NCI-H1417 (cell line): ENCODE results near the gene SUMO4.
"Not testable (repeated sequence)": the region's sequence is repeated elsewhere in the genome, so short reads cannot be mapped to it uniquely, and the experiment has no call there.

Experiments
- DNase-seq, 3 experiments: peaks; one replicate each; lab custom pipeline; 2025; lab: John Stamatoyannopoulos, UW

SUMO4 gene

DNA sequence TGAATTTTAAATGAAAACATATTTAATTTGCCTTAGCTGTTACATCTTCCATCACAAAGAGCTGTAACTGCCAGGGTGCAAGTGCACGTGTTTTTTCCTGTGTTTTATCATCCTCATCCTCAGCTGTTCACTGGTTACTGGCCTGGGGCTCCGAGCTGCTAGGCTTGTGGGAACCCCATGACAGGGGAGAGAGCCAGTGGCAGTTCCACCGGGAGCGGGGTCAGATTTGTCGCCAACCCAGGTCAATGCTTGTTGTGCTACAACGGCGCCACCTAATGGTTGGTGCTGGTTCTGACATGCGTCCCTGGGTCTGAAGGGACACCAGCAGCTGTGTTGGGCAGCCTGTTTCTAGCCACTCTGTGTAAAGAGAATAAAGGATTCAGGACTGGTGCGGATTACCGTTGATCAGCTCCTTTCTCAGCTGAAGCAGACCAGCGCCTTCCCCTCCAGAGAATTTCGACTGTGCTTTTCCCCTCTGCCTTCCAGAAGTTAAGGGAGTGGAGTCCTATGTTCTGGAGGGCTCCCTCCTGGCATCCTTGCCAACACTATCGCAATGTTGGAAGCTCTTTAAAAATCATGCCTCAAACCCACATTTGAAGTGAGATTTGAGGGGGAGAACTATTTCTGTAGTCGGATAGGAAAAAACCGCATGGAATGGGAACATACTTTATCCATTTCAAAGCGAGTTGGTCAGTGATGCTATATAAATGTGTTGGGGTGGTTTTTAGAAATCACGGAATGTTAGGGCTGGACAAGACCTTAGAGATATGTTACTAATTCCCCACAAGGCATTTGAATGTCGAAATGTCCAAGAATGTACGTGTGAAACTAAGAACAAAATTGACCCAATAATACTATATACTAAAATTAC is 32.1 kb downstream of the SUMO4 start:
- peak; percentile 82 to 94 (median 86) for DNase-seq

DNA sequence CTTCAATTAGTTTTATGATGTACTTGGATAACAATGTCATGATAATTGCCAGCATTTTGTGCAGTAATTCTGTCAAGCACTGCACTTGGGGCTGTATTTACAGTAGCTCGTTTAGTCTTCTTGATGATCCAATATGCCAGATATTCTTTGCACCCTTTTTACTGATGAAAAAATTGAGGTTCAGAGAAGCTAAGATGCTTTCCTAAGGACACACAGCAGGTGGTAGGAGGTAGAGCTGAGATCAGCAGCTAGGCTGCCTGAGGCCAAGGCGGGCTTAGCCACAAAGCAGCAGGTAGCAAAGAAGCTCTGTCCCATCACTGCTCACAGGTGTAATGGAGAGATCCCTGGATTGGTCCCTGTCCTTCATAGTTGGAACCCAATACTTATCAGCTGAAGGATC is 33.3 kb downstream of the SUMO4 start:
- DNase-seq = peak in 1 of 3 experiments; percentile 39

DNA sequence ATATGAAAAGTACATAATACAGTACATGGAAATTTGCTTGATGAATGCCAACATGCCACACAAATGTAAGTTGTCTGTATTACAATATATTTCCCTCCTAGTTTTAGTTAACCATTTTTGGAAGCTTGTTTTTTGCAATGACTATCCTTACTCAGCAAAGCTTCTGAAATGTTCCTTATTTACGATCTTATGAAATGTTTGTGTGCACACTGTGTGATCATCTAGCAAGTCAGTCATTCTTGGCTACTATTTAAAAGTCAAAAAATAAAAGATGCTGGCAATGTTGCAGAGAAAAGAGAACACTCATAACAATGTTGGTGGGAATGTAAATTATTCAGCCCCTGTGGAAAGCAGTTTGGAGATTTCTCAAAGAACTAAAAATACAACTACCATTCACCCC is 33.8 kb downstream of the SUMO4 start:
- no peak for DNase-seq

DNA sequence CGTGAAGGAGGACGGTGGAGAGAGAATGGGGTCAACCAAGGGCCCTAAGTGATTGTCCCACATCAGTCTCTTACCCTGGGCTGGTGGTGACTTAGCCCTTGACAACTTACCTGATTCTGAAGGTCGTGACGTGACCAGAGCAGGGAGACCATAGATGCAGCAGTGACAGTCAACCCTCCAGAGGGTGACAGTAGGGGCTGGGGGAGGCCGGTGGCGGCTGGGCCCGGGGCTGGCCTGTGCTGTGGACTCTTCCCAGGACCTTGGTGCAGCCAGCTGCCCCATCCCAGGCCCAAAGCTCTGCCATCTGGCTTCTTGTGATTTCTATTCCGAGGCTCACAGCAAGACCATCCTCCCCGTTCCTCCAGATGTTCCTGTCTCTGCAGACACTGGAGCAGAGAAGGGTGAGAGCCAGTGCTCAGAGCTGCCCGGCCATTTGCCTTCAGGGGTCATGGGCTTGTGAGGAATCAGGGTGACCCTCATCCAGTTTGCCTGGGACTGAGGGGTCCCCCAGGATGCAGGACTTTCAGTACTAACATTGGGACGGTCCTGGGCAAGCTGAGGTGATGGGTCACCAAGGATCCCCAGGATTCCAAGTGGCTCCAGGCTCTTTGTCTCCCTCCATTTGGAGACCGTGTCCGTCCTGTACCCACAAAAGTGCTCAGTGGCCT is 36.0 kb downstream of the SUMO4 start:
- no peak for DNase-seq

DNA sequence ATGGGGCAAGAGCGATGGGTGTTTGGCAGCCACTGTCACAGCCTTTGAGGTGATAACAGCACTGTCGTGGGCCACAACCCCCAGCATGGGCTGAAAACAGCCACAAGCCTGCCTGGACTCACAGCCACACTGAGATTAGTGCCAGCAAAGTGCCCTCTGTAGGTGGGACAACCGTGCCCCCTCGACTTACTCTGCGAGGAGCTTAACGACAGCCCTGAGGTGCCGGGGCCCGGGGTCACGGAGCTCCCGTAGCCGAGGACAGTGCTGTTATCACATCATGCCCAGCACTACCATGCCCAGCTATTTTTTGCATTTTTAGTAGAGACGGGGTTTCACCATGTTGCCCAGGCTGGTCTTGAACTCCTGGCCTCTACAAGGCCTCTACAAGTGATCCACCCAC is 36.6 kb downstream of the SUMO4 start:
- no peak for DNase-seq

DNA sequence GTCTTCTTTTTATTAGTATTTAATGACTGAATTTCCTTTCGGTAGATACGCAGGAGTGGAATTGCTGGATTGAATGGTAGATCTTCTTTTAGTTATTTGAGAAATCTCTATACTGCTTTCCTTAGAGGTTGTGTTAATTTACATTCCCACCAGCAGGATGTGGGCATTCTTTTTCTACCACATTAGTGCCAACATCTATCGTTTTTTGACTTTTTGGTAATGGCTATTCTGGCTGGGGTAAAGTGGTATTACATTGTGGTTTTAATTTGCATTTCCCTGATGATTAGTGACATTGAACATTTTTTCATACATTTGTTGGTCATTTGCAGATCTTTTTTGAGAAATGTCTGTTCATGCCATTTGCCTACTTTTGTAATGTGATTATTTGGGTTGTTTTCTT is 37.1 kb downstream of the SUMO4 start:
- no peak for DNase-seq

DNA sequence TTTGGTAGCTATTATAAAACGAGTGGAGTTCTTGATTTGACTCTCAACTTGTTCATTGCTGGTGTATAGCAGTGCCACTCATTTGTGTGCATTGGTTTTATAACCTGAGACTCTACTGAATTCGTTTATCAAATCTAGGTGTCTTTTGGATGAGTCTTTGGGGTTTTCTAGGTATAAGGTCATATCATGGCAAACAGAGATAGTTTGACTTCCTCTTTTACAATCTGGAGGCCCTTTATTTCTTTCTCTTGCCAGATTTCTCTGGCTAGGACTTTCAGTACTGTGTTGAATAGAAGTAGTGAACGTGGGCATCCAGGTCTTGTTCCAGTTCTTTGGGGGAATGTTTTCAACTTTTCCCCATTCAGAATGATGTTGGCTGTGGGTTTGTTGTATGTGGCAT is 38.8 kb downstream of the SUMO4 start:
- DNase-seq = no peak

DNA sequence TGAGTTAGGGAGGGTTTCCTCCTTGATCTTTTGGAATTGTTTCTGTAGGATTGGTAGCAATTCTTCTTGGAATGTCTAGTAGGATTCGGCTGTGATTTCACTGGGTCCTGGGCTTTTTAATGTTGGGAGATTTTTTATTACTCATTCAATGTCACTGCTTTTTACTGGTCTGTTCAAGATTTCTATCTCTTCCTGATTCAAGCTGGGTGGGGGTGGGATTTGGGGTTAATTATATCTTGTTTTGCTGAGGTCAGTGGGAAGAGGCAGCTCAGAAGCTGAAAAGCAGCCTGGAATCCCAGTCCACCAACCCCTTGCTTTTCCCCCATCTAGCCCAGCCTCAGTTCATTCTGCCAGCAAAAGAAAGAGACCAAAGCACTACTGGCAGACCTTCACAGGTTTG is 39.6 kb downstream of the SUMO4 start:
- DNase-seq = no peak

DNA sequence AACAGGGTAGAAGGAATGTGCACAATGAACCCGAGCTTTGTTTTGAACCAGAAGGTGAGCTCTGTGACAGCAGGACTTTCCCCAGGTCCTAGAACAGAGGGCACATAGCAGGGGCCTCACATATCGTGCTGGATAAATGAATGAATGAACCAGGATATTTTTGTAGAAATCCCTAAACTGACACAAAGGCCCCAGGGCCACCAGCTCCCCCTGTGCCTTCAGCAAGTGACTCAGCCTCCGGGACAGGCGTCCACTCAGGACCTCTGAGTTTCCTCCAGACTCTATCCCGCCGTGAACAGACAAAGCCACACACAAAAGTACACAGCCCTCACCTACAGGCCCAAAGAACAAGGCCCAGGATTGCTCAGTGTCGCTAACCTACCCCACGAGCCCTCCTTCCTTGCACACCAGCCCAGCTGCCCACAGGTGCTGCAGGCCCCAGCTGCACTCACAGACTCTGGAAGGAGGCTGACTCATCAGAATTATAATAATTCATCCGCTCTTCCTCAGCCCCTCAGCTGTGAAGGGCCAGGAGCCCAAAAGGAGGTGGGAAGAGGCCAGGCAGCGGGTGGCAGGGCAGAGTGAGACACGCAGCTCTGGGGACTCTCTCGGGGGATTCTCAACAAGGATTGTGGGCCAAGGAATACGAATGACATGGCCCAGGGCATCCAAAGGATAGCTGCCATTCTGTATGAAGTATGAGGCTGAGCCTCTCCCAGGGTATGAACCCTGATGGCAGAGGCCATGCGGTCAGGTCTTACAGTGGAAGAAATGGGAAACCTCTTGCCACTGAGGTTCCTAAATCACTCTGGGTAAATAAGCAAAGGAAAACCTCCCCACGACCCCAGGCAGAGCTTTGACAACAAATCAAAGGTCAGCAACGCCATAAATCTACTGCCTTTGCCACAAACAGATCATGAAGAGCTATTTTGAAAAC is 40.9 kb downstream of the SUMO4 start:
- DNase-seq = no peak

DNA sequence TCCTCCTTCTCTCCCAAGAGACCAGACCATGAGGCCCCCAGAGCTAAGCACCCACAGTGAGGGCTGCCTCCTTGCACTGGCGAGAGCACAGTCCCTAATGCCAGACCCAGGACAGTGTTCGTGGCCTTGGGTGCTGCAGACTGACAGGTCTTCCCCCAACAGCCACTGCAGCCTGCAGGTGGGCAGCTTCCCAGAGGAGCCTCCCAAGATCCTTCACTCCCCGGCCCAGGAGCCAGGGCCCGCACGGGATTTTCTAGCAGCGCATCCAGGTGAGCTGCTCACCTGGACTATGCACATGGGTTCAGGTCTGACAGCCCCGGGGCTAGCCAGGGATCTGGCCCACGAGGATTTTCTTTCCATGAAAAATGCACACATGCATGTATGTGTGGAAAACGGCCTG is 41.7 kb downstream of the SUMO4 start:
- DNase-seq = no peak

DNA sequence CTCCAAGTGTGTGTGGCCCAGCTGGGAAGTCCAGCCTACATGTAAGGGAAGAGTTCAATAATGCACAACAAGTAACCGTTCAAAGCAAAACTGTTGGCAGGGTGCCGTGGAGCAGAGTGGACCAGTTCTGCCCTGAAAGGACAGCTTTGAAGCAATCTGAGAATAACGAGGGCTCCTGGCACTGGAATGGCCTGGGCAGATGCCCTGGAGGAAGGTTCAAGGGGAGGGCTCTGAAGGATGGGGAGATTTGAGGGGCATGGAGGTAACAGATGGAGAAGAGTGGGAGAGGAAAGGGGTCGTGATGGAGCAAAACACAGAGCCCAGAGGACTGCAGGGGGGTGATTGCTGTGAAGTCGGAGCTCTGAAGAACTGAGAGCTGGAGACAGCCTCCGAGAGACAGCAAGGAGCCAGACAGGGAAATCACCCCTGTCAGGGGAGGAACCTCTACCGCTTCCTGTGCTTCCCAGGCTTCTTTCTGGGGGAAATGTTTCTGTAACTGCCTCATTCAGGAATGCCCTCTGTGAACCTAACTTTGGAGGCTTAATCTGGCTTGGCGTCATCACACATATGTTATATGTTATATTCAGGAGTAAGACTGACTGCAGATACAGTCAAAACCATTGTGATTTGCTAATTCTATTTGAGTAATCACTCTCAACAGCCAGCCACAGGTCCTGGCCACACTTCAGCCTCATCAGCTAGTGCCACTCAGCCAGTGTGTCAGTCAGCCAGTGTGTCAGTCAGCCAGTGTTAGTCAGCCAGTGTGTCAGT is 43.5 kb downstream of the SUMO4 start:
- no peak for DNase-seq

DNA sequence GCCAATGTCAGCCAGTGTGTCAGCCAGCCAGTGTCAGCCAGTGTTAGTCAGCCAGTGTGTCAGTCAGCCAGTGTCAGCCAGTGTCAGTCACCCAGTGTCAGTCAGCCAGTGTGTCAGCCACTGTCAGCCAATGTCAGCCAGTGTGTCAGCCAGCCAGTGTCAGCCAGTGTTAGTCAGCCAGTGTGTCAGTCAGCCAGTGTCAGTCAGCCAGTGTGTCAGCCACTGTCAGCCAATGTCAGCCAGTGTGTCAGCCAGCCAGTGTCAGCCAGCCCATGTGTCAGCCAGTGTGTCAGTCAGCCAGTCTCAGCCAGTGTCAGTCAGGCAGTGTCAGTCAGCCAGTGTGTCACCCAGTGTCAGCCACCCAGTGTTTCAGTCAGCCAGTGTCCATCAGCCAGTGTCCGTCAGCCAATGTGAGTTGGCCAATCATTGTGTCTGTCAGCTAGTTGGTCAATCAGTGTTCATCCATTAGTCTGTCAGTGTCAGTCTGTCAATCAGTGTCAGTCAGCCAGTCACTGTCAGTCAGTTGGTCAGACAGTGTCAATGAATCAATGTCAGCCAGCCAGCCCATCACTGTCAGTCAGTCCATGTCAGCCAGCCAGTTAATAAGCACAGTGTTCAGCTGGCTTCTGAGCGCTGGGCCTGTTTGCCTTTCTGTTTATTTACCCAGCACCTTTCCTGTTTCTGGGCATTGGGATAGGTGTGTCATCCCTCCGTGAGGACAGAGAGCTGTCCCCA is 44.5 kb downstream of the SUMO4 start:
- DNase-seq = not testable (repeated sequence)

DNA sequence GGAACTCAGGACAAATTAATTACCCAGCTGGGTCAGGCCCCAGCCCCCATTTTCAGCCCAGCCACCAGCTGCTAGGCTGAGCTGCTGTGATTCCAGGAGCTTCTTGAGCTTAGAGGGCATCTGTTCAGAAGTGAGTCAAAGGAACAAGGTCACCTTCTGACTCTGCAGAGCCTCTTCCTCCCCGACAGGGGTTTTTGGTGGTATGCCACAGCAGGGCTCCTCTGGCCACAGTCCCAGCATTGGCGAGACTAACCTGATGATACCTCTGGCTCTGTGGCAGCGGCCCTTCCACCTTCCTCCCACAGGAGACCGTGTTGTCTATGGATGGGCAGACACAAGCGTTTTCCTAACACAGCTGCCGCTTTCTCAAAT is 45.0 kb downstream of the SUMO4 start:
- no peak for DNase-seq

DNA sequence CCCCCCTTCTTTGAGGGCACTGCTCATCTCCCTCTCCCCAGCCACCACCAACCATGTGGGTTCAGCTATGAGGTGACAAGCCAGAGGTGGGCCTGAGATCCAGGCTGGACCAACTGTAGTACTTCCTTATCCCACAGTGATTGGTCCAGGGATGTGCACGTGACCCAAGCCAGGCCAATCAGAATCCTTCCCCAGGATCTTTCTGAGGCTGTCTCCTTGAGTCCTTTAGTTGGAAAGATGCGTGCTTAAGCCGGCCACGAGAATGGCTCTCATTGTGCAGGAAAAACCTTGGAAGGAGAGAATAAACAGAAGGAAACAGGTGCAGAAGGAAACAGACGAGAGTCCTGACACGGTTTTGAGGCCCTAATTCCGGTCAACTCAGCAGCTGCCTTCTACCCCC is 45.5 kb downstream of the SUMO4 start:
- DNase-seq = no peak

DNA sequence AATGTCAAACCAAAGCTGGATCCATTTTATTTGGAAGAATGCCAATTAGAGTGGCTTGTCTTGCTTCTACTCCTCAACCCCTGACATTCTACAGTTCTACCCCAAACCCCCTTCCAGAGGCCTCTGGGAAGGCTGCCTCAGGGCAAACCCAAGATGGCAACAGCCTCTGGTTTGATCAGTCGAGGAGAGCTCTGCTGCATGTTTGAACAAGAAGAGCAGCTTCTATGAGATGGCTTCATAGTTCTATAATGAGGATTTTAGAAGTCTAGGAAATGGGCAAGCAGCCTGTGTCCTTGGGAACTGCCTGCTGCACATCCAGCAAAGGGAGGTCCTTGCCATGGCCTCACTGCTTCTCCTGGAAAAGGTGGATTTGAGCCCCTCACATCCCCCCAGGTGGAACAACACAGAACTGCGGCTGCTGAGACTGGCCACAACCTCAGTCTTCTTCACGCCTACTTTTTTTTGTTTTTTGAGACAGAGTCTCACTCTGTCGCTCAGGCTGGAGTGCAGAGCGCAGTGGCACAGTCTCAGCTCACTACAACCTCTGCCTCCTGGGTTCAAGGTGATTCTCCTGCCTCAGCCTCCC is 46.8 kb downstream of the SUMO4 start:
- no peak for DNase-seq

DNA sequence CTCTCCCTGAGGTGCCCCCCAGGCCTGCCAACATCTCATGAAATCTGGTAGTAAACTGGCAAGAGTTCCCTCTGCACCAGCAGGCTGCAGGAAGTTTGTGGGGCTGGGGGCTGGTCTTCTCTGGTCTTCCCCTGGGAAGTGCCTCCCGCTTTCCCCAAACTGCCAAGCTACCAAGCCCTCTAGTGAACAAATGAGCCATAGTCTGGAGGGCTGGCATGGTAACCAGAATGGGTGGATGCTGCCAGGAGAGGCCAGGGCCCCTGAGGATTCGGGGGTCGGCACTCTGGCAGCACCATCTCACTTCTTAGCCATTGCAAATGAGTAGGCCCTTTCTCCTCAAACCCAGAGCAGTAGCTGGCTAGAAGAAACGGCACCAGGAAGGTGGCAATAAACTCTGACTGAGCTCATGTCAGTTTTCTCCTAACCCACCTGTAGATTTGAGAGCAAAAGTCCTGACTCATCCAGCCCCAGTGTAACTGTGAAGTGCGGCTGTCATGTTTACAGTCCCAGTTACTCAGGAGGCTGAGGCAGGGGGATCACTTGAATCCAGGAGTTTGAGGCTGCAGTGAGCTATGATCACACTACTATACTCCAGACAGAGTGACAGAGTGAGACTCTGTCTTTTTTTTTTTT is 48.9 kb downstream of the SUMO4 start:
- no peak for DNase-seq

DNA sequence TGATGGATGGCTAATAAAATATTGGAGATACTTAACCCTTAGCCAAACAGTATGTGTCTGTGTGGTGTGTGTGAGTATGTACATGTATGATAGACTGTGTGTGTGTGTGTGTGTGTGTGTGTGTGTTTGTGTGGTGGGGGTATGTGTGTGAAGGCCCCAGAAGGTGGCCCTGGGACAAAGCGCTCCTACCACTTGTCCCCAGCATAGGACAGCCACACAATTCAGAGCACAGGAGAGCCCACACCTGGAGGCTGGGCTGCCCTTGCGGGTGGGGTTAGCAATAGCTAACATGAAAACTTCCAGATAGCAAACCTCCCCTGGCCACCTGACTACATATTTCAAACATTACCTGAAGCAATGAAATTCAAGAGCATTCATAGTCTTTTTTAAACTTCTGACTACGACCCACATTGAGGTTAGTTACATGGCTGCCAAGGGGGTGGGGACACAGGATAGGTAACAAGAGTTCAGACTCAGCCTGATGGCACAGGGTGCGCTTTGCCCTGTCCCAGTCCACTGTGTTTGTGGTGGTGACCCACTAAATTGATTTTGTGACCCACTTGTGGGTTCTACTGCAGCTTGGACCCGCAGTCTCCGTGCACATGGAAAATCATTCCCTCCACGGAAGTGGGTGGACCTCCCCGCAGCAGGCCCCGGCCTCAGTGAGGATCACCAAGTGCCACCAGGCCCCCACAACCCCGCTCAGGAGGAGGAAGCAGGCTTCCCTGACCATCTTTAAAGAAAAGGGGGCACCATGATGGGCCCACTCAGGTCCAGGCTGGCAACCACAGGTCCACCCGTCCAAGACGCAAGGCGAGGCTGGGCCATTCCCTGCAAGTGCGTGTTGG is 50.0 kb downstream of the SUMO4 start:
- no peak for DNase-seq
